Endodermal cell (in vitro differentiated cells): ENCODE results near the gene AP4B1. TPM values are rescaled to one million over a fixed set of nuclear protein-coding genes. Genes with fewer than 3 reads are reported as not detected.

Experiments used
- DNase-seq: peaks from one replicate; pipeline ENCODE4 v3.0.0-alpha.2; 2017
- H3K27ac ChIP-seq: 2 replicates; pipeline ENCODE4 v1.5.1; 2013; ENCODE audit warnings: mild to moderate bottlenecking, low read depth, low read length, moderate library complexity
- H3K27me3 ChIP-seq: 2 replicates; pipeline ENCODE4 v1.6.1; 2013; ENCODE audit warnings: mild to moderate bottlenecking, low read length, moderate library complexity; ENCODE audit not compliant: insufficient read depth, control insufficient read depth, poor library complexity, severe bottlenecking
- H3K36me3 ChIP-seq: 2 replicates; pipeline ENCODE4 v1.7.0; 2013; ENCODE audit warnings: mild to moderate bottlenecking, low read length, moderate library complexity; ENCODE audit not compliant: control insufficient read depth, insufficient read depth
- H3K4me1 ChIP-seq: one replicate; pipeline ENCODE4 v1.7.0; 2013; ENCODE audit warnings: low read length; ENCODE audit not compliant: control insufficient read depth, insufficient read depth
- H3K4me3 ChIP-seq: 2 replicates; pipeline ENCODE4 v1.5.1; 2013; ENCODE audit warnings: mild to moderate bottlenecking, low read length, moderate library complexity
- H3K9ac ChIP-seq: 2 replicates; pipeline ENCODE4 v1.6.1; 2013; ENCODE audit warnings: mild to moderate bottlenecking, low read length, moderate library complexity; ENCODE audit not compliant: poor library complexity, severe bottlenecking; ENCODE audit errors: extremely low read depth
- H3K9me3 ChIP-seq: 2 replicates; pipeline ENCODE4 v1.6.1; 2013; ENCODE audit warnings: mild to moderate bottlenecking, low read length, moderate library complexity; ENCODE audit not compliant: control insufficient read depth
- H3K27ac Mint-ChIP-seq: 2 replicates; pipeline ENCODE4 v1.8.0; 2020; ENCODE audit warnings: mixed read lengths
- H3K27me3 Mint-ChIP-seq: 2 replicates; pipeline ENCODE4 v1.8.0; 2021; ENCODE audit warnings: mild to moderate bottlenecking, mixed read lengths; ENCODE audit not compliant: insufficient read depth
- H3K36me3 Mint-ChIP-seq: 2 replicates; pipeline ENCODE4 v1.8.0; 2020; ENCODE audit warnings: low read depth, mixed read lengths
- H3K4me1 Mint-ChIP-seq: 2 replicates; pipeline ENCODE4 v1.8.0; 2020; ENCODE audit warnings: mixed read lengths
- H3K4me3 Mint-ChIP-seq: 2 replicates; pipeline ENCODE4 v1.8.0; 2020; ENCODE audit warnings: mild to moderate bottlenecking, moderate library complexity, mixed read lengths
- H3K9me3 Mint-ChIP-seq: 2 replicates; pipeline ENCODE4 v1.8.0; 2020; ENCODE audit warnings: mild to moderate bottlenecking, mixed read lengths
- CTCF ChIP-seq: fragments of 200-600 bp; sonication (generic); conservative IDR thresholded peaks from 2 replicates; pipeline ENCODE4 v1.5.0; 2021; ENCODE audit warnings: antibody characterized with exemption, mild to moderate bottlenecking
- WGBS, 2 experiments: methylation state at CpG; one replicate each; pipeline versions ENCODE4 v1.1.5 to v1.1.7; 2013; ENCODE audit warnings: missing lambda C conversion rate in 2 of 2, mixed read lengths in 1 of 2; ENCODE audit not compliant: insufficient coverage in 1 of 2, insufficient read length in 1 of 2; 5-methylcytosine and 5-hydroxymethylcytosine counted together
- total RNA-seq, 2 donors: library from RNA; stranded (reverse); fragmentation: NEBNext Ultra II Directional in 1 of 2; extraction: Animal tissue kit (Norgen Biotek cat#: 25700) in 1 of 2; gene quantifications; 2 replicates in 1 of 2; 3 replicates in 1 of 2; pipeline ENCODE4 v1.2.1, GENCODE V29; 2021

Gene AP4B1
- total RNA-seq, 2 donors from 2014 or later = 9.6 to 14.7 TPM

GRCh38 chr1:113895961-113896360 lies 8.6 kb downstream of the AP4B1 start:
- no peak overlapping the region for H3K4me3 ChIP-seq
- H3K4me1 ChIP-seq = no peaks in the 10 kb centered on the region
- no peak overlapping the region for H3K27ac Mint-ChIP-seq
- H3K9me3 ChIP-seq = no peaks in the 10 kb centered on the region
- H3K36me3 Mint-ChIP-seq = peaks cover 29% of the 10 kb centered on the region
- H3K4me3 Mint-ChIP-seq = no peak overlapping the region
- no peaks in the 10 kb centered on the region for H3K9me3 Mint-ChIP-seq
- H3K27me3 Mint-ChIP-seq = no peaks in the 10 kb centered on the region
- TF ChIP-seq CTCF = no peak
- 88 to 95% methylated on average over 4 to 8 of the region's 8 CpGs for WGBS, 2 experiments
- no peak for DNase-seq
- no peaks in the 10 kb centered on the region for H3K4me1 Mint-ChIP-seq
- H3K36me3 ChIP-seq = peaks cover 29% of the 10 kb centered on the region
- H3K27ac ChIP-seq = no peak overlapping the region
- H3K27me3 ChIP-seq = no peaks in the 10 kb centered on the region
- H3K9ac ChIP-seq = no peak overlapping the region

GRCh38 chr1:113895098-113895497 lies 9.5 kb downstream of the AP4B1 start:
- DNase-seq = no peak
- Histone ChIP-seq H3K9ac (no peak overlapping the region), H3K4me1 (no peaks in the 10 kb centered on the region), H3K9me3 (no peaks in the 10 kb centered on the region), H3K27me3 (no peaks in the 10 kb centered on the region), H3K27ac (no peak overlapping the region), H3K4me3 (no peak overlapping the region), H3K36me3 (peaks cover 25% of the 10 kb centered on the region)
- H3K27ac Mint-ChIP-seq = no peak overlapping the region
- WGBS, 2 experiments = 95 to 100% methylated on average over 6 of the region's 6 CpGs
- no peak overlapping the region for H3K4me3 Mint-ChIP-seq
- peaks cover 27% of the 10 kb centered on the region for H3K36me3 Mint-ChIP-seq
- H3K4me1 Mint-ChIP-seq = no peaks in the 10 kb centered on the region
- no peaks in the 10 kb centered on the region for H3K9me3 Mint-ChIP-seq
- H3K27me3 Mint-ChIP-seq = no peaks in the 10 kb centered on the region
- TF ChIP-seq CTCF = no peak

- 93 to 94% methylated on average over 2 to 3 of the region's 3 CpGs for WGBS, 2 experiments
- no peak overlapping the region for H3K27ac Mint-ChIP-seq
- H3K4me1 Mint-ChIP-seq = no peaks in the 10 kb centered on the region
- H3K4me3 ChIP-seq = no peak overlapping the region
- no peaks in the 10 kb centered on the region for H3K27me3 Mint-ChIP-seq
- H3K9me3 ChIP-seq = no peaks in the 10 kb centered on the region
- no peaks in the 10 kb centered on the region for H3K27me3 ChIP-seq
- no peak overlapping the region for H3K9ac ChIP-seq
- TF ChIP-seq CTCF = no peak
- no peaks in the 10 kb centered on the region for H3K4me1 ChIP-seq
- H3K36me3 Mint-ChIP-seq = peaks cover 16% of the 10 kb centered on the region
- H3K27ac ChIP-seq = no peak overlapping the region
- DNase-seq = no peak
- H3K9me3 Mint-ChIP-seq = no peaks in the 10 kb centered on the region
- no peak overlapping the region for H3K4me3 Mint-ChIP-seq
- peaks cover 10% of the 10 kb centered on the region for H3K36me3 ChIP-seq
Observed at GRCh38 chr1:113893267-113893666, 11.3 kb downstream of the AP4B1 start.
